Activated effector memory CD4-positive, alpha-beta T cell treated with Interleukin-2 at 50 U/mL for 16 hours (primary cell): ENCODE data around the gene CDAN1.
"Not testable (repeated sequence)": the region's sequence is repeated elsewhere in the genome, so short reads cannot be mapped to it uniquely, and the experiment has no call there.

Source experiments
- DNase-seq: peaks from one replicate; pipeline ENCODE4 v3.0.0-alpha.2; 2020

CDAN1 gene

DNA sequence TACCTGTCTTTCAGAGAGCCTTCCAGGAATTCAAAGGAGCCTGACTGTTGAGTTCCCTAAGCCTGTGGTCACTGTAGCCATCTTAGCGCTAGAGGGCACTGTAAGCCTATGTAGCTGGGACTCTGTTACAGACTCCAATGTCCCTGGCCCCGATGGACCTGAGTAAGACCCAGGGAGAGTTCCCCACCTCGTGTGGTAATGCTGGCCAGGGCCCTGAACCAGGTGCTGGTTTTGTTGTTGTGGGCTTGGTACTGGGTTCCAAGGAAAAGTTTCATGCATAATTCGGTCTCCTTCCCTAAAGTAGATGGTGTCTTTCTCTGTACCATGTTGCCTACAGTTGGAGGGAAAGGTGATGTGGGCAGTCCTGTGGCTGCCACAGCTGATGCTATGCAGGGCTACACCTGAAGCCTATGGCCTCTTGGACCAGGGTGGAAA is 32.4 kb downstream of the CDAN1 start:
- DNase-seq, result peak; percentile 37

DNA sequence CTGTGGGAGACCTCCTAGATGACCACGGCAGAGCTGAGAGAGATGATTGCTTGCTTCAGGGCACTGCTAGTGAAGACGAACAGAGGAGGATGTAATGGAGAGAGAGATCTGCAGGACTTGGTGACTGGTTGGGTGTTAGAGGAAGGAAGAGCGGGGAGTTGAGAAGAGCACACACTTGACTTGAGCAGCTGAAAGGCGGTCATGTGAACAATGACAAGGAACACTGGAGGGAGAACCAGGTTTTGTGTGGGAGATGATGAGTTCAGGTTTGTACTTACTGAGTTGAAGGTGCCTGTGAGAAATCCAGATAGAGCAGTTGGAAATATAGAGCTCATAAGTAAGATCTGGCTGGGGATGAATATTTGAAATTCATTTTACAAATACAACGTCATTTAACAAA is 40.3 kb downstream of the CDAN1 start:
- DNase-seq, result no peak

DNA sequence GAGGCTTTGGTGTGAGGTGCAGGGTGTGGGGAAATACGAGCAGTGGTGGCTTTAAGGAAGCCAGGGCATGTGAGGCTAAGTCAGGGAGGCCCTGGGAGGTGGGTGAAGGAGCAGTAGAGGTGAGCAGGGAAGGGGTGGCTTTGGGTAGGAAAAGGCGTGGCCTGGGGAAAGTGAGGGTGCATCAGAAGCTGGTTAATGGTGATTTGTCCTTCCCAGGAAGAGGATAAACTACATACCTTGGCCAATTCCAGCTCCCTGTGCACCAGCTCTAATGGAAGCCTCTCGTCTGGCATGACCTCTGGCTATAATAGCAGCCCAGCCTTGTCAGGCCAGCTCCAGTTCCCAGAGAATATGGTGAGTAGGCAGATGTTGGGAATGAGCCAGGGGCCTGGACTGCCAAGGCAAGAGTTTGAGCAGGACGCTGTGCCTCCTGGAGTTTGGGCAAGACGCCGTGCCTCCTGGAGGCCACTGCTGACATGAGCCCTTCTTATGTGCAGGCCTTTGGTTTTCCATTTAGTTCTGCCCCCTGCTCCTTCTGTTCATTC is 41.3 kb downstream of the CDAN1 start:
- no peak for DNase-seq

DNA sequence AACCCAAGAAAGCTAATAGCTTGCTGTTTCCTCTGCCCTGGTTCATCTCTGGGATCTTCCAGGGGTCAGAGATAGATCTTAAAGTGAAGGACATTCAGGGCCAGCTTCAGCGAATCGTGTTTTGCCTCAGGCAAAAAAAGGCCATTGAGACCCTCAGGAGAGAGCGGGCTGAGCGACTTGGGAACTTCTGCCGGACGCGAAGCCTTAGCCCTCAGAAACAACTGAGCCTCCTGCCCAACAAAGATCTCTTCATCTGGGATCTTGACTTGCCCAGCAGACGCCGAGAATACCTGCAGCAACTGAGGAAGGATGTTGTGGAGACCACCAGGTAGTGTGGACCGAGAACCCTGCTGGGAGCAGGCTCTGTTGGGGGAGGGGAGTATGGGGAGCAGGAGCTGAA is 42.5 kb downstream of the CDAN1 start:
- DNase-seq, result no peak

DNA sequence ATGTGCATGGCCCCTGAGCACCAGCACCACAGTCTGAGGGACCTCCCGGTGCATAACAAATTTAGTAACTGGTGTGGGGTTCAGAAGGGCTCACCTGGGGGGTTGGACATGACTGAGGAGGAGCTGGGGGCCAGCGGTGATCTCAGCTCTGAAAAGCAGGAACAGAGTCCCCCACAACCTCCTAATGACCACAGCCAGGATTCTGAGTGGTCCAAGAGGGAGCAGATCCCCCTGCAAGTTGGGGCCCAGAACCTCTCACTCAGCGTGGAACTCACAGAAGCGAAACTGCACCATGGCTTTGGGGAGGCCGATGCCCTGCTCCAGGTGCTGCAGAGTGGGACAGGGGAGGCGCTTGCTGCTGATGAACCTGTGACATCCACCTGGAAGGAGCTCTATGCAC is 43.0 kb downstream of the CDAN1 start:
- DNase-seq, result no peak

DNA sequence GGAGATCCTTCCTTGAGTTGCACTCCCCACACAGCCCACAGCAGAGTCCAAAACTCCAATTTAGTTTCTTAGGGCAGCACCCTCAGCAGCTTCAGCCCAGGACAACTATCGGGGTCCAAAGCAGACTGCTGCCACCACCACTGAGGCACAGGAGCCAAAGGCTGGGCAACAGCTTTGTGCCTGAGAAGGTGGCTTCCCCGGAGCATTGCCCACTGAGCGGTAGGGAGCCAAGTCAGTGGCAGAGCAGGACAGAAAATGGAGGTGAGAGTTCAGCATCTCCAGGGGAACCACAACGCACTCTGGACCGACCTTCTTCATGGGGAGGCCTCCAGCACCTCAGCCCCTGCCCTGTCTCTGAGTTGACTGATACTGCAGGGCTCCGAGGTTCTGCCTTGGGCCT is 43.4 kb downstream of the CDAN1 start:
- DNase-seq, result no peak

DNA sequence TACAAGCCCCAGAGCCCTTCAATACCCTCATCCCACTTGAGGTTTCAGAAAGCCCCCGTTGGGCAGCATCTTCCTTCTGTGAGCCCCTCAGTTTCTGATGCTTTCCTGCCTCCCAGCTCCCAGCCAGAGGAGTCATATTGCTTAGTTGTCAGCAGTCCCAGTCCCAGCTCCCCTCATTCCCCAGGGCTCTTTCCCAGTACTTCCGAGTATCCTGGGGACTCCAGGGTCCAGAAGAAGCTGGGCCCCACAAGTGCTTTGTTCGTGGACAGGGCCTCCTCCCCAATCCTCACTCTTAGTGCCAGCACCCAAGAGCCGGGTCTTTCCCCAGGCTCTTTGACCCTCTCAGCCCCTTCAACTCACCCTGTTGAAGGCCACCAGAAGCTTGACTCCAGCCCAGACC is 43.9 kb downstream of the CDAN1 start:
- DNase-seq, result no peak

DNA sequence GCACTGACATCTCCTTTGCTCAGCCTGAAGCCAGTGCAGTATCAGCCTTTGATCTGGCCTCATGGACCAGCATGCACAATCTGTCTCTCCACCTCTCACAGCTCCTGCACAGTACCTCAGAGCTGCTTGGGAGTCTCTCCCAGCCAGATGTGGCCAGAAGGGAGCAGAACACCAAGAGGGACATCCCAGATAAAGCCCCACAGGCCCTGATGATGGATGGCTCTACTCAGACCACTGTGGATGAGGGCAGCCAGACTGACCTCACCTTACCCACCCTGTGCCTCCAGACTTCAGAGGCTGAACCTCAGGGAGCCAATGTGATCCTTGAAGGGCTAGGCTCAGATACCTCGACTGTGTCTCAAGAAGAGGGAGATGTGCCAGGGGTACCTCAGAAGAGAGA is 44.4 kb downstream of the CDAN1 start:
- no peak for DNase-seq

DNA sequence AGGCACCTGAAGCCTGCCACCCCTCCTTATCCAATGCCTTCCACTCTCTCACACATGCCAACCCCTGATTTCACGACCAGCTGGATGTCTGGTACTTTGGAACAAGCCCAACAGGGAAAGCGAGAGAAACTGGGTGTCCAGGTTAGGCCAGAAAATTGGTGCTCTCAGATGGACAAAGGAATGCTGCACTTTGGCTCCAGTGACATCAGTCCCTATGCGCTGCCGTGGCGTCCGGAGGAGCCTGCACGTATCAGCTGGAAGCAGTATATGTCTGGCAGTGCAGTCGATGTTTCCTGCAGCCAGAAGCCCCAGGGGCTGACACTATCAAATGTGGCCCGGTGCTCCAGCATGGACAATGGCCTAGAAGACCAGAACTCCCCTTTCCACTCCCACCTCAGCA is 45.2 kb downstream of the CDAN1 start:
- no peak for DNase-seq

DNA sequence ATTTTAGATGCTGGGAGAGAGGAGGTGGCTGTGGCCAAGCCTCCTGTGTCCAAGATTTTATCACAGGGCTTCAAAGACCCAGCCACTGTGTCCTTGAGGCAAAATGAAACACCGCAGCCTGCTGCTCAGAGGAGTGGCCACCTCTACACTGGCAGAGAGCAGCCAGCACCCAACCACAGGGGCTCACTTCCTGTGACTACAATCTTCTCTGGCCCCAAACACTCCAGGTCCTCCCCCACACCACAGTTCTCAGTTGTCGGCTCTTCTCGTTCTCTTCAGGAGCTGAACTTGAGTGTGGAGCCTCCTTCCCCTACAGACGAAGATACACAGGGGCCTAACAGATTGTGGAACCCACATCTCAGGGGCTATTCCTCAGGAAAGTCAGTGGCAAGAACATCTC is 45.6 kb downstream of the CDAN1 start:
- DNase-seq, result no peak

DNA sequence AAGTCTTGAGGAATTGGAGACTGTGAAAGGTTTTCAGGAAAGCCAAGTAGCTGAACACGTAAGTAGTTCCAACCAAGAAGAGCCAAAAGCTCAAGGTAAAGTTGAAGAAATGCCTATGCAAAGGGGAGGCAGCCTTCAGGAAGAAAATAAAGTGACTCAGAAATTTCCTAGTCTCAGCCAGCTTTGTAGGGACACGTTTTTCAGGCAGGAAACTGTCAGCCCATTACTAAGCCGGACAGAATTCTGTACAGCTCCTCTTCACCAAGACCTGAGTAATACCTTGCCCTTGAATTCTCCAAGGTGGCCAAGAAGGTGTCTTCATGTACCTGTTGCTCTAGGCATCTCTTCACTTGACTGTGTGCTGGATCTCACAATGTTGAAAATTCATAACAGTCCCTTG is 48.6 kb downstream of the CDAN1 start:
- no peak for DNase-seq

DNA sequence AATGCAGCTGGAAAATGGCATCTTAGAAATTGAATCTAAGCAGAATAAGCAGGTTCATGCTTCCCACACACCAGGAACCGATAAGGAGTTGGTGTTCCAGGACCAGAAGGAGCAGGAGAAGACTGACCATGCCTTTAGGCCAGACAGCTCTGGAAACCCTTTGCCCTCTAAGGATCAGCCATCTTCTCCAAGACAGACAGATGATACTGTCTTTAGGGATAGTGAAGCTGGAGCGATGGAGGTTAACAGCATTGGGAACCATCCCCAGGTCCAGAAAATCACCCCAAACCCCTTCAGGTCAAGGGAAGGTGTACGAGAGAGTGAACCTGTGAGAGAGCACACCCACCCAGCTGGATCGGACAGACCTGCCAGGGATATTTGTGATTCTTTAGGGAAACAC is 49.2 kb downstream of the CDAN1 start:
- DNase-seq, result no peak

DNA sequence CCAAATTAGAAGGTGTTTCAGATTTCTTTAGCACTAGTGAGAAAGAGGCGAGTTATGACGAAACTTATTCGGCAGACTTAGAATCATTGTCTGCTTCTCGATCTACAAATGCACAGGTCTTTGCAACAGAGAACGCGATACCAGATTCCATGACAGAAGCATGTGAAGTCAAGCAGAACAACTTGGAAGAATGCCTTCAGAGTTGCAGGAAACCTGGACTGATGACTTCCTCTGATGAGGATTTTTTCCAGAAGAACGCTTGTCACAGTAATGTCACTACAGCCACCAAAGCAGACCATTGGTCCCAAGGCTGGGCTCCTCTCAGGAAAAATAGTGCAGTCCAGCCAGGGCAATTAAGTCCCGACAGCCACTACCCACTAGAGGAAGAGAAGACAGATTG is 50.6 kb downstream of the CDAN1 start:
- no peak for DNase-seq

DNA sequence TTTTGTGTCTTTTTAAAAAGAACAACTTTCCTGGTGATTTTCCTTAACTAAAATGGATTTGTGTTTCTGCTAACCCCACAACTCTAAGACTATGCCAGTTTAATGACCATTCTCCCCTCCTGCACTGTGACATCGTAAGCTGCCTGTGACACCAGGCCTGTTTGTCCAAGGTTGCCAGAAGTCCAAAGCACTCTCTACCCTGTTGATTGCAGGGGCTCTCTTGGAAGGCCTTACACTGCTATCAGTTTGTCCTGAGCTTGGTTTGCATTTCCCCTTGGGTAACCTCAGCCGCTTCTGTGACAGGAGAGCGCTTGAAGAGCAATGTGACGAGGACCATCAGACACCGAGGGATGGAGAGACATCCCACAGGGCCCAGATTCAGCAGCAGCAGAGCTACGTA is 55.8 kb downstream of the CDAN1 start:
- no peak for DNase-seq

DNA sequence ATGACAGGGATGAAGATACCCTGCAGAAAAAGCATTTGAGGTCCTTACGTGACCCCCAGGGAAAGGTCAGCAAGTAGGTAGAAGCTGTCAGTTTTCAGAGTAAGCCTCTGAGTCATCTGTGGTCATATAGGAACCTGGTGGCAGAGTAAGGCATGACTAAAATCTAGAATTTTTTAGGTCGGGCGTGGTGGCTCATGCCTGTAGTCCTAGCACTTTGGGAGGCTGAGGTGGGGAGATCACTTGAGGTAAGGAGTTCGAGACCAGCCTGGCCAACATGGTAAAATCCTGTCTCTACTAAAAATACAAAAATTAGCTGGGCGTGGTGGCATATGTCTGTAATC is 56.8 kb downstream of the CDAN1 start:
- not testable (repeated sequence) for DNase-seq

DNA sequence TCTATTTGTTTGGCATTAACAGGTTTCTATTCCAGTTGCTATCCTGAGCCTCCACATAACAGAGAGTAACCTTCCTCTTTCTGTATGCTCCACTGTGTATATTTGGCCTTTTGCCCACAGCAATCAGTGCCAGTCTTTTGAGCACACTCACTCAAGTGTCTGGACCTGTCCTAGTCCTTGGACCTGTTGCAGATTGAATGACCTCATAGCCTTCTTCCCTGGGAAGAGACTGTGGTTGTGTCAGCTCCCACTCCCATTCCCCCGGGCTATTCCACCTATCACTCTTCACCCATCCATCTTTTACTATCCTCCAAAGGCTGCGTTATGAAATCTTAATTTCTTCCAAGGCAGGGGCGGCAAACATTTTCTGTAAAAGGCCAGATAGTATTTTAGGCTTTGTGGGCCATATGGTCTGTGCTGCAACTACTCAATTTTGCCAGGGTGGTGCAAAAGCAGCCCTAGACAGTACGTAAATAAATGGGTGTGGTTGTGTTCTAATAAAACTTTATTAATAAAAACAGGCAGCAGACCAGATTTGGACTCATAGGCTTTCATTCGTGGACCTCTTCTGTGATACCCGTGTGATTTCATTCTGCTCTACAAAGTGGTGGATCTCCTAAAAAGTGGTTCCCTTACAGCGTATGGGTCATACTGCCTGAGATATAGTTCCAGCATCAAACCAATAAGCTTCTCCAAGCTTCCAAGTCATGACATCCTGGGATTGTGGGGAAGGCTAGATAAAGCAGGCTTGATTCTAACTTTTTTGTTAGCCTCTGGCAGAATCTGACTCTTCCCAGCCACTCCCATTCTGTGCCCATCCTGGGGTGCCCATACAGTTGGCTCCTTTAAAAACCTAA is 57.4 kb downstream of the CDAN1 start:
- DNase-seq, result no peak

DNA sequence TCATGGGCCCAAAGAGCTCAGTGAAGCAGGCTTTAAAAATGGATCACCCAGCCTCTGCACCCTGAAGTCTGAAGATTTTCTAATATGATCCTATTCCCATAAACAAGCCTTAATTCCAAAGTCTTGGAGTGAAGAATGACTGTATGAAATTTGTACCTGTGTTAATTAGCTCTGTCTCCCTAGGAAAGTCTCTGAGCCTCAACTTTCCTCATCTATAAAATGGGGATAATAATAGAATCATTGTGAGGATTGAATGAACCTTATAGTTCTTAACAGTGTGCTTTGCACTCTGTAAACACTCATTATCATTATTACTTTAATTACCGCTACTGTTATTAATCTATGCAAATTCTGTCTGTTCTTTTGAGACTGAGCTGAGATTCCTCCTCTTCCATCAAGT is 61.9 kb downstream of the CDAN1 start:
- DNase-seq, result no peak

DNA sequence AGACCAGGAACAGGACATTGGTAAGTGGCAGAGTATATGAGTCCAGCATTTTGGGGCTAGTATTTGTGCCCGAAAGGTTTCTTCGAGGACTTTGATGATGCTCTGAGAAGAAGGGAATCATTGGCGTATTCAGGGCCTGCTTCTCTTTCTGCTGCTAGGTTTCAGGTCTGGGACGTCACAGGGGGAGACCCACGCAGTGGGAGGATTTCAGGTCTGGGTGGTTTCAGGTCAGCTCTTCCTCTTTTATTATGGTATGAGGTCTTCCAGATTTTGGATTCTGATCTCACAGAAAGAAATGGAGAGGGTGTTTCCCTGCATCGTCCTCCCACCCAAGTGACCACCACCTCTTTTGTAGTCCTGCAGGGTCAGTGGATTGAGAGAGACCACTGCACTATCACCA is 62.5 kb downstream of the CDAN1 start:
- no peak for DNase-seq
